BJ (cell line): ENCODE data around the gene AGPAT2. TPM values are rescaled to one million over a fixed set of nuclear protein-coding genes. Genes with fewer than 3 reads are reported as not detected.

Experiments
- CTCF ChIA-PET: fragments of 350-600 bp; formaldehyde crosslinking; extraction: SDS; loops from one replicate; lab custom pipeline; 2021; ENCODE audit warnings: antibody characterized with exemption, inconsistent platforms; lab: Yijun Ruan, JAX
- POLR2A ChIA-PET: fragments of 300-600 bp; sonication (Branson Sonifier 250); formaldehyde crosslinking; extraction: SDS; loops from one replicate; lab custom pipeline; 2021; ENCODE audit warnings: antibody characterized with exemption; lab: Charles Lee
- DNase-seq: peaks from one replicate; pipeline ENCODE4 v3.0.0-alpha.2; 2011; ENCODE audit warnings: low read depth
- H3K27me3 ChIP-seq: 2 replicates; pipeline ENCODE4 v1.6.0; 2011; ENCODE audit warnings: low read length; ENCODE audit not compliant: control insufficient read depth, insufficient read depth
- H3K36me3 ChIP-seq: 2 replicates; pipeline ENCODE4 v1.5.1; 2011; ENCODE audit warnings: low read length; ENCODE audit not compliant: control insufficient read depth, insufficient read depth
- H3K4me3 ChIP-seq: 2 replicates; pipeline ENCODE4 v1.5.1; 2011; ENCODE audit warnings: low read depth, mild to moderate bottlenecking, control low read depth, low read length
- polyA plus RNA-seq: library from polyadenylated mRNA; depleted of rRNA; stranded (reverse); fragments of >200 nt; gene quantifications from 2 replicates; pipeline ENCODE4 v1.2.3, GENCODE V29; 2011
- TF ChIP-seq, protein P1 (sequence below): IDR thresholded peaks from 2 replicates; pipeline ENCODE4 v1.5.1; 2011; ENCODE audit warnings: low read depth, mild to moderate bottlenecking, control low read depth, inconsistent platforms, low read length, moderate library complexity; ENCODE audit not compliant: insufficient read depth

The AGPAT2 gene
- polyA plus RNA-seq, 1 experiment, result 68.3 TPM

DNA sequence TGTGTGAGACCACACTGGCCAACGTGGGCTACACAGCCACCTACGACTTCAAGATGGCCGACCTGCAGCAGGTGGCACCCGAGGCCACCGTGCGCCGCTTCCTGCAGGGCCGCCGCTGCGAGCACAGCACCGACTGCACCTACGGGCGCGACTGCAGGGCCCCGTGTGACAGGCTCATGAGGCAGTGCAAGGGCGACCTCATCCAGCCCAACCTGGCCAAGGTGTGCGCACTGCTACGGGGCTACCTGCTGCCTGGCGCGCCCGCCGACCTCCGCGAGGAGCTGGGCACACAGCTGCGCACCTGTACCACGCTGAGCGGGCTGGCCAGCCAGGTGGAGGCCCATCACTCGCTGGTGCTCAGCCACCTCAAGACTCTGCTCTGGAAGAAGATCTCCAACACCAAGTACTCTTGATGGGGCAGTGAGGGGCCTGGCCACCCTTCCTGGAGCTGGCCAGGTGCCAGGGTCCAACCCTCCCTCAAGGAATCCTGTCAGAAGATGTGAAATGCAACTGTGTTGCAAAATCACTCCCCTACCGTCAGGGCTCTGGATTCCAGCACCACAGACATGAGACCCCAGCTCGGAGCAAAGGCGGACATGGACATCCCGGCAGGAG, 36.2 kb upstream of the AGPAT2 start:
- no peak for DNase-seq
- CTCF ChIA-PET, result no interaction called here

DNA sequence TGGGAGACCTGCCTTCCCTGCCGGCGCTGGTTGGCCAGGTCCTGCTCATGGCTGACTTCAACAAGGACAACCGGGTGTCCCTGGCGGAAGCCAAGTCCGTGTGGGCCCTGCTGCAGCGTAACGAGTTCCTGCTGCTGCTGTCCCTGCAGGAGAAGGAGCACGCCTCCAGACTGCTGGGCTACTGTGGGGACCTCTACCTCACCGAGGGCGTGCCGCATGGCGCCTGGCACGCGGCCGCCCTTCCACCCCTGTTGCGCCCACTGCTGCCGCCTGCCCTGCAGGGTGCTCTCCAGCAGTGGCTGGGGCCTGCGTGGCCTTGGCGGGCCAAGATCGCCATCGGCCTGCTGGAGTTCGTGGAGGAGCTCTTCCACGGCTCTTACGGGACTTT, 35.7 kb upstream of the AGPAT2 start:
- Histone ChIP-seq H3K27me3 (no peaks in the 10 kb centered on the region), H3K4me3 (no peak overlapping the region), H3K36me3 (peaks cover 42% of the 10 kb centered on the region)
- TF ChIP-seq, protein P1, sequence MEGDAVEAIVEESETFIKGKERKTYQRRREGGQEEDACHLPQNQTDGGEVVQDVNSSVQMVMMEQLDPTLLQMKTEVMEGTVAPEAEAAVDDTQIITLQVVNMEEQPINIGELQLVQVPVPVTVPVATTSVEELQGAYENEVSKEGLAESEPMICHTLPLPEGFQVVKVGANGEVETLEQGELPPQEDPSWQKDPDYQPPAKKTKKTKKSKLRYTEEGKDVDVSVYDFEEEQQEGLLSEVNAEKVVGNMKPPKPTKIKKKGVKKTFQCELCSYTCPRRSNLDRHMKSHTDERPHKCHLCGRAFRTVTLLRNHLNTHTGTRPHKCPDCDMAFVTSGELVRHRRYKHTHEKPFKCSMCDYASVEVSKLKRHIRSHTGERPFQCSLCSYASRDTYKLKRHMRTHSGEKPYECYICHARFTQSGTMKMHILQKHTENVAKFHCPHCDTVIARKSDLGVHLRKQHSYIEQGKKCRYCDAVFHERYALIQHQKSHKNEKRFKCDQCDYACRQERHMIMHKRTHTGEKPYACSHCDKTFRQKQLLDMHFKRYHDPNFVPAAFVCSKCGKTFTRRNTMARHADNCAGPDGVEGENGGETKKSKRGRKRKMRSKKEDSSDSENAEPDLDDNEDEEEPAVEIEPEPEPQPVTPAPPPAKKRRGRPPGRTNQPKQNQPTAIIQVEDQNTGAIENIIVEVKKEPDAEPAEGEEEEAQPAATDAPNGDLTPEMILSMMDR, result no peak
- POLR2A ChIA-PET, result no interaction called here
- CTCF ChIA-PET, result interaction anchor here (0.8 kb wide), 1 partner anchor 121 kb away, joined by 3 read pairs; no protein-coding TSS in a partner anchor
- no peak for DNase-seq

More for the DNA sequence above, 36.2 kb upstream of the AGPAT2 start:
- TF ChIP-seq, protein P1, result no peak
- POLR2A ChIA-PET, result no interaction called here
- no peaks in the 10 kb centered on the region for H3K27me3 ChIP-seq
- peaks cover 42% of the 10 kb centered on the region for H3K36me3 ChIP-seq
- H3K4me3 ChIP-seq, result no peak overlapping the region

DNA sequence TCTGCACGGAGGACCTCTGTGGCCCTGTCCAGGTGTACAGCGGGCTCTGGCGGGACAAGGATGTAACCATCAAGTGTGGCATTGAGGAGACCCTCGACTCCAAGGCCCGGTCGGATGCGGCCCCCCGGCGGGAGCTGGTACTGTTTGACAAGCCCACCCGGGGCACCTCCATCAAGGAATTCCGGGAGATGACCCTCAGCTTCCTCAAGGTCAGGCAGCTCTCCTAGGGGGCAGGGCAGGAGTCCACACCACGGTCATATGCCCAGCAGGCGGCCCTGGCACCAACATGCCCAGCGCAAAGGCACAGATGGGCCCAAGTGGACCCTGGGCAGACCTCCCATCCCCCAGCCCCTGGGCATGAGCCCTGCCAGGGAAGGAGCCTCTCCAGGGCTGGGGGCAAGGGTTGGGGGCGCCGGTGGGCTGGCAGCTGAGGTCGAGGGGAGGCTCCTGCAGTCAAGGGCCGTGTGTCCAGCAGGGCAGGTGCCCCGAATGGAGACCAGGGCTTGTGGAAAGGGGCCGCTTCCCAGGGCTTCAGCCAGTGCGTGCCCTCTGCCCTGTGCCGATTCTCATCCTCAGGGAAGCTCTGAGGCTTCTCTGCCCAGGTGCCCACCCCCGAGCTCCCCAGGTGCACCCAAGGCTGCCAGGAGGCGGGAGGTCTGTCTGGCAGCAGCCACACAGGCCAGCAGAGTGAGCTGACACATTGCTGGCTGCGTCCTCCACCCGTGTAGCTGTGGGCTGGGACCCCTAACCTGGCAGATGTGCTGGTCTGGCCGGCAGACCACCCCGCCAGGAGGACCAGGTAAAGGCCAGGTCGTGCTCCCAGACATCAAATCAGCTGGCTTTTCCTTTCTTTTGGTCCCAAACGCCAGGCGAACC, 35.1 kb upstream of the AGPAT2 start:
- DNase-seq, result no peak
- ChIA-PET CTCF (interaction anchor here (0.8 kb wide), 1 partner anchor 122 kb away, joined by 3 read pairs; no protein-coding TSS in a partner anchor), POLR2A (interaction anchor here (0.6 kb wide), 1 partner anchor 342 kb away, joined by 4 read pairs; no protein-coding TSS in a partner anchor)
- Histone ChIP-seq H3K4me3 (no peak overlapping the region), H3K27me3 (no peaks in the 10 kb centered on the region), H3K36me3 (peaks cover 42% of the 10 kb centered on the region)
- TF ChIP-seq, protein P1, result no peak

DNA sequence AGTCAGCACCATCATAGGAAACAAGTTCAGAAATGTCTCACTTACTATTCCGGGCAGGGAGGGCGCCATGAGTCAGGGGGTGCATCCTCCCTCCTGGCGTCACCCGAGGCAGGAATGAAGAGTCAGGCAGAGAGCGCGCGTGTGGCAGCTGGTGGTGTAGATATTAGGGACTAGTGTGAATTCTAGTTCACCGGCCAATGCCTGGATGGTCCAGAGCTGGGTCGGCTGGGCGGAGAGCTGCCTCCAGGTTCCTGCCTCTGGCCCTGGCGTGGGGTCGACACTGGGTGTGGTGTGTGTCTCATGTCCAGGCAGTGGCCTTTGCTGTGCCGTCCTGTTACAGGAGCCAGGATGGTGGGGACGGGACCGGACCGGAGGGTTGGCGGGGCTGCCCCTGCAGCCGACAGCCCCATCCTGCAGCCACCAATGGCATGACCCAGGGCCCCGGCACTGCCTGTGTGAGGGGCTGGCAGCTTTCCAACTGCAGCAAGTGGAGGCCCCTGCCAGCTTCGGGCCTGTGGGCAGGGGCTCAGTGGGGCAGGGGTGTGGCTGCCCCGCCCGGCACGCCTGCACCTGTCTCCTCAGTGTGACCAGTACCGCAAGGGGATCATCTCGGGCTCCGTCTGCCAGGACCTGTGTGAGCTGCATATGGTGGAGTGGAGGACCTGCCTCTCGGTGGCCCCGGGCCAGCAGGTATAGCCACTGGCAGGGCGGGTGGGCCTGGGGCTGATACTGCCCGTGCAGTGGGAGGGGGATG, 34.3 kb upstream of the AGPAT2 start:
- TF ChIP-seq, protein P1, result no peak
- no peaks in the 10 kb centered on the region for H3K27me3 ChIP-seq
- DNase-seq, result no peak
- POLR2A ChIA-PET, result no interaction called here
- peaks cover 38% of the 10 kb centered on the region for H3K36me3 ChIP-seq
- H3K4me3 ChIP-seq, result no peak overlapping the region
- CTCF ChIA-PET, result no interaction called here
